T-helper 2 cell treated with Interferon-gamma antibody and Interleukin-4, amounts not matched to agents 5 μg/mL and 100 μg/mL, for 36 hours (primary cell): Measurements from ENCODE around the gene FATE1.

Experiments used
- DNase-seq: peaks from one replicate; pipeline ENCODE4 v3.0.0; 2021; ENCODE audit warnings: low spot score
- H3K27ac Mint-ChIP-seq: one replicate; pipeline ENCODE4 v1.8.0; 2021; ENCODE audit warnings: mild to moderate bottlenecking, mixed read lengths
- H3K27me3 Mint-ChIP-seq: one replicate; pipeline ENCODE4 v1.8.0; 2021; ENCODE audit warnings: low read depth, mixed read lengths
- H3K36me3 Mint-ChIP-seq: one replicate; pipeline ENCODE4 v1.8.0; 2021; ENCODE audit warnings: low read depth, mixed read lengths
- H3K4me1 Mint-ChIP-seq: one replicate; pipeline ENCODE4 v1.8.0; 2021; ENCODE audit warnings: low read depth, mixed read lengths
- H3K4me3 Mint-ChIP-seq: one replicate; pipeline ENCODE4 v1.8.0; 2022; ENCODE audit warnings: mild to moderate bottlenecking, moderate library complexity, mixed read lengths
- H3K9me3 Mint-ChIP-seq: one replicate; pipeline ENCODE4 v1.8.0; 2021; ENCODE audit warnings: mixed read lengths

The FATE1 gene

GRCh38 chrX:151698485-151698884 lies 17.4 kb upstream of the FATE1 start:
- peaks cover 5% of the 10 kb centered on the region for H3K27me3 Mint-ChIP-seq
- H3K4me1 Mint-ChIP-seq = no peaks in the 10 kb centered on the region
- H3K27ac Mint-ChIP-seq = no peak overlapping the region
- no peaks in the 10 kb centered on the region for H3K36me3 Mint-ChIP-seq
- no peaks in the 10 kb centered on the region for H3K9me3 Mint-ChIP-seq
- no peak for DNase-seq
- H3K4me3 Mint-ChIP-seq = no peak overlapping the region

- no peaks in the 10 kb centered on the region for H3K36me3 Mint-ChIP-seq
- H3K27ac Mint-ChIP-seq = no peak overlapping the region
- no peaks in the 10 kb centered on the region for H3K4me1 Mint-ChIP-seq
- H3K27me3 Mint-ChIP-seq = no peaks in the 10 kb centered on the region
- H3K9me3 Mint-ChIP-seq = no peaks in the 10 kb centered on the region
- H3K4me3 Mint-ChIP-seq = no peak overlapping the region
- DNase-seq = no peak
Observed at GRCh38 chrX:151699746-151700145, 16.1 kb upstream of the FATE1 start.

DNA sequence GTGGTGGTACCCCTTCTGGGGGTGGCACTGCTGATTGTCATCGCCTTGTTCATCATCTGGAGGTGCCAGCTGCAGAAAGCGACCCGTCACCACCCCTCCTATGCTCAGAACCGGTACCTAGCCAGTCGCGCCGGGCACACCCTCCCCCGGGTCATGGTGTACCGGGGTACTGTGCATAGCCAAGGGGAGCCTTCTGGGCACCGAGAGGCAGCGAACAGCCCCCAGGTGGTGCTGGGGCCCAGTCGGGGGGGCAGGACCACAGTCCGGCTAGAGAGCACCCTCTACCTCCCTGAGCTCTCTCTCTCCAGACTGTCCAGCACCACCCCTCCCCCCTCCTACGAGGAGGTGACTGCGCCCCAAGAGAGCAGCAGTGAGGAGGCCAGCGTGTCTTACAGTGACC lies 15.3 kb upstream of the FATE1 start:
- Mint-ChIP-seq H3K9me3 (no peaks in the 10 kb centered on the region), H3K36me3 (no peaks in the 10 kb centered on the region), H3K4me3 (no peak overlapping the region), H3K27me3 (no peaks in the 10 kb centered on the region), H3K4me1 (no peaks in the 10 kb centered on the region), H3K27ac (no peak overlapping the region)
- DNase-seq = no peak

GRCh38 chrX:151701071-151701470 lies 14.8 kb upstream of the FATE1 start:
- no peaks in the 10 kb centered on the region for H3K36me3 Mint-ChIP-seq
- no peak for DNase-seq
- no peaks in the 10 kb centered on the region for H3K27me3 Mint-ChIP-seq
- no peak overlapping the region for H3K27ac Mint-ChIP-seq
- no peaks in the 10 kb centered on the region for H3K4me1 Mint-ChIP-seq
- no peaks in the 10 kb centered on the region for H3K9me3 Mint-ChIP-seq
- no peak overlapping the region for H3K4me3 Mint-ChIP-seq

- H3K9me3 Mint-ChIP-seq = no peaks in the 10 kb centered on the region
- H3K36me3 Mint-ChIP-seq = no peaks in the 10 kb centered on the region
- H3K27me3 Mint-ChIP-seq = no peaks in the 10 kb centered on the region
- H3K27ac Mint-ChIP-seq = no peak overlapping the region
- no peaks in the 10 kb centered on the region for H3K4me1 Mint-ChIP-seq
- H3K4me3 Mint-ChIP-seq = no peak overlapping the region
- no peak for DNase-seq
Observed at GRCh38 chrX:151701531-151701930, 14.3 kb upstream of the FATE1 start.

GRCh38 chrX:151702026-151702714 lies 13.7 kb upstream of the FATE1 start:
- no peak overlapping the region for H3K4me3 Mint-ChIP-seq
- no peaks in the 10 kb centered on the region for H3K9me3 Mint-ChIP-seq
- H3K27me3 Mint-ChIP-seq = no peaks in the 10 kb centered on the region
- H3K4me1 Mint-ChIP-seq = no peaks in the 10 kb centered on the region
- H3K27ac Mint-ChIP-seq = no peak overlapping the region
- H3K36me3 Mint-ChIP-seq = no peaks in the 10 kb centered on the region
- DNase-seq = no peak

DNA sequence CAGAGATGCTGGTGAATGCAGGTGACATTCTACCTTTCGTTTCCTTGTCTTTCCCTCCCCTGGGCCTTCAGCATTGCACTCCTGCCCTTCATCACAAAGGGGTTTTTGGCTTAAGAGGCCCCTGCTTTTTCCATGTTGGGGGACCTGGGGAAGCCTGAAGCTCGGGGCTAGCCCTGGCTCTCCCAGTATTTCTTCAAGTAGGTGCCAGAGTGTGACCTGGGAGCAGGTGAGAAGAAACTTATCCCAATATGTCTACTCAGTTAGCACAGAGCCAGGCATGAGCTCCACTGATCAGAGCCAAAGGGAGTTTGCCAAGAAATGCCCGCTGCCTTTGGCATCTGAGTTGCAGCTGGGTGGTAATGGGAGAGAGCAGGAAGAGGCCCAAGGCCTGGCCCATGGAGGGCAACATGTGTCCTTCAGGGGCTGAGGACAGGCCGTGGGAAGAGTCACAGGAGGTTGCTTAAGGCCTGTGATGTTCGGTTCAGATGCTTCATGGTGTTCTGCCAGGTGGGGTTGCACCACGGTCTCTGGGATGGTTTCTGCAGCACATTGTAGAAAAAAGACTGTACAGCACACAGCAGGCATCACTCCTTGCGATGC lies 13.0 kb upstream of the FATE1 start:
- Mint-ChIP-seq H3K27me3 (no peaks in the 10 kb centered on the region), H3K27ac (no peak overlapping the region), H3K36me3 (no peaks in the 10 kb centered on the region), H3K4me3 (no peak overlapping the region), H3K9me3 (no peaks in the 10 kb centered on the region), H3K4me1 (no peaks in the 10 kb centered on the region)
- DNase-seq = no peak

GRCh38 chrX:151703487-151703886 lies 12.3 kb upstream of the FATE1 start:
- Mint-ChIP-seq H3K4me3 (no peak overlapping the region), H3K27ac (no peak overlapping the region), H3K27me3 (no peaks in the 10 kb centered on the region), H3K4me1 (no peaks in the 10 kb centered on the region), H3K9me3 (no peaks in the 10 kb centered on the region), H3K36me3 (no peaks in the 10 kb centered on the region)
- no peak for DNase-seq

- Mint-ChIP-seq H3K27ac (no peak overlapping the region), H3K4me1 (no peaks in the 10 kb centered on the region), H3K9me3 (no peaks in the 10 kb centered on the region), H3K4me3 (no peak overlapping the region), H3K27me3 (no peaks in the 10 kb centered on the region), H3K36me3 (no peaks in the 10 kb centered on the region)
- no peak for DNase-seq
Observed at GRCh38 chrX:151704041-151704663, 11.7 kb upstream of the FATE1 start.

DNA sequence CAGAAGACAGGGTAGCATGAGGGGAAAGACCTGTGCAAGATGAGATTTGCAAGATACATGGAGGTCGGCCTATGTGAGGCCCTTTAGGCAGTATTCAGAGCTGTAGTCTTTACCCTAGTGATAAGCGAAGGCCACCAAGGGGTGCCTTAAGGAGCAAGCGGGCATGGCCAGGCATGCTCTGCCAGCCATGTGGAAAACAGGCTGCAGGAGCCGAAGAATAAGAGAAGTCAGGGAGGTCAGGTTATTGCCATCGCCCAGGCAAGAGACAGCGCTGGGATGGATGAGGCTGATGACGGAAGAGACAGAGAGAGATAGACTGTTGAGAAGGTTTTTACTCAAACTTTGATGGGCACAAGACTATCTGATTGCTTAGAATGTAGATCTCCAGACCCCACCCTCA lies 7.0 kb upstream of the FATE1 start:
- Mint-ChIP-seq H3K4me3 (no peak overlapping the region), H3K27me3 (no peaks in the 10 kb centered on the region), H3K36me3 (no peaks in the 10 kb centered on the region), H3K9me3 (no peaks in the 10 kb centered on the region), H3K4me1 (no peaks in the 10 kb centered on the region), H3K27ac (no peak overlapping the region)
- no peak for DNase-seq

DNA sequence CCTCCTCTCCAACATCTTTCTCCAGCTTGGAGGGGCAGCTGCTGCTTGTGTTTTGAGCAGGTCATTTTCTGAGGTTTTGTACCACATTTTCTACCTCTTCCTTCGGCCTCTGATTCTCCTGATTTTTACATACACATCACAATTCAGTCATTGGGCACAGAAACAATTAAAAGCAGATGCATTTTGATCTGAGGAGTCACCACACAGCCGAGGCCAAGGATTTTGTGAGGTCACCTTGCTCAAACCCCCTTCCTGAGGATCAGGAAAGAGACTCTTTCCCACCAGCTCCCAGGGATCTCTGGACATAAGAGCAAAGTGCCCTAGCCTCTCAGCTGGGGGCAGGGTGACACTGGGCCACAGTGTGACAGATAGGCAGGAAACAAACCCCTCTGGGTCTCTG lies 5.4 kb upstream of the FATE1 start:
- H3K4me1 Mint-ChIP-seq = no peaks in the 10 kb centered on the region
- H3K36me3 Mint-ChIP-seq = no peaks in the 10 kb centered on the region
- no peak overlapping the region for H3K4me3 Mint-ChIP-seq
- H3K27me3 Mint-ChIP-seq = no peaks in the 10 kb centered on the region
- H3K9me3 Mint-ChIP-seq = no peaks in the 10 kb centered on the region
- H3K27ac Mint-ChIP-seq = no peak overlapping the region
- no peak for DNase-seq

GRCh38 chrX:151711154-151711553 lies 4.7 kb upstream of the FATE1 start:
- no peak overlapping the region for H3K4me3 Mint-ChIP-seq
- H3K36me3 Mint-ChIP-seq = no peaks in the 10 kb centered on the region
- H3K27ac Mint-ChIP-seq = no peak overlapping the region

DNA sequence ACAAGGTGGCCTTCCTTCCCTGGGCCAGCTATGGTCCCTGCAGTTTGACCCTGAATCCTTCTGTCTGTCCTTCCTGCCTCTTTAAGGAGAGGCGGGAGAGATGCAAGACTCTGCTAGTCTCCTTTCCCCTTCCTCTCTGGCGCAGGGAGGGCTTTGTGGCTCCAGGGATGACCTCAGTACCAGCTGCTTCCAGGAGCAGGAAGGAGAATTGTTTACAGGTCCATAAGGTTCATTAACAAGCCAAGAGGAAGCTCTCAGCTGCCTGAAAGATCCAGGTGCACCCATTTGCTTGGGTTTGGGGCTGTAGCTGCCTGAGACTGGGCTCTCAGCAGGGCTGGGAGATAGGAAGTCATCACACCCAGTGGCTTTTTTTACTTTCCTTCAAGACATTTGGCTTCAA lies 4.0 kb upstream of the FATE1 start:
- no peaks in the 10 kb centered on the region for H3K9me3 Mint-ChIP-seq
- H3K27me3 Mint-ChIP-seq = no peaks in the 10 kb centered on the region
- H3K4me1 Mint-ChIP-seq = no peaks in the 10 kb centered on the region
- no peak overlapping the region for H3K4me3 Mint-ChIP-seq
- H3K36me3 Mint-ChIP-seq = no peaks in the 10 kb centered on the region
- no peak for DNase-seq
- H3K27ac Mint-ChIP-seq = no peak overlapping the region

More at GRCh38 chrX:151711154-151711553, 4.7 kb upstream of the FATE1 start:
- no peaks in the 10 kb centered on the region for H3K27me3 Mint-ChIP-seq
- no peak for DNase-seq
- no peaks in the 10 kb centered on the region for H3K9me3 Mint-ChIP-seq
- H3K4me1 Mint-ChIP-seq = no peaks in the 10 kb centered on the region

GRCh38 chrX:151712253-151712652 lies 3.6 kb upstream of the FATE1 start:
- Mint-ChIP-seq H3K27ac (no peak overlapping the region), H3K4me1 (no peaks in the 10 kb centered on the region), H3K9me3 (no peaks in the 10 kb centered on the region), H3K4me3 (no peak overlapping the region), H3K36me3 (no peaks in the 10 kb centered on the region), H3K27me3 (no peaks in the 10 kb centered on the region)
- DNase-seq = no peak
